Measurements from ENCODE around the gene CDH13. TPM values are rescaled to one million over a fixed set of nuclear protein-coding genes. Genes with fewer than 3 reads are reported as not detected.

CDH13 gene
- polyA plus RNA-seq, 6 donors from 2014 or later, result 0.04 to 0.29 (median 0.19) TPM; not detected in 1

DNA sequence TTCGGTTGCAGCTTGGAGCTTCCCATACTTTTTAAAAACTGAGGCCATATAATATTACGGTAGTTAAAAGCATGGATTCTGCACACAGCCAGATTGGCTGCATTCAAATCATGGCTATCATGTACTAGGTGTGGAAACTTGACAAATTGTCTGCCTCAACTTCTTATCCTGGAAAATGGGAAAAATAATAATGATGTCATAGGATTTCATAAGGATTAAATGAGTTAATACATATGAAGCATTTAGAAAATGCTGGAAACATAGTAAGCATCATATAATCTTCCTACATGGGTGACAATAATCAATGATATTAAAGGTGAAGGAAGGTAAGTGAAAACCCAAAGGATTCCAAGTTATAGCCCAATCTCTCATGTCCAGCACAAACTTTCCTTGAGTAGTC is 592.5 kb downstream of the CDH13 start:
- Mint-ChIP-seq H3K4me1 (no peaks in the 10 kb centered on the region), H3K27ac (no peak overlapping the region), H3K9me3 (peaks cover 0 to 8% (median 4%) of the 10 kb centered on the region in 7 donors), H3K27me3 (peaks cover 0 to 20% (median 10%) of the 10 kb centered on the region in 3 donors), H3K4me3 (no peak overlapping the region), H3K36me3 (no peaks in the 10 kb centered on the region)
- ATAC-seq (ENCODE audit: low read depth in 2 of 2) (no peak), DNase-seq (no peak)

DNA sequence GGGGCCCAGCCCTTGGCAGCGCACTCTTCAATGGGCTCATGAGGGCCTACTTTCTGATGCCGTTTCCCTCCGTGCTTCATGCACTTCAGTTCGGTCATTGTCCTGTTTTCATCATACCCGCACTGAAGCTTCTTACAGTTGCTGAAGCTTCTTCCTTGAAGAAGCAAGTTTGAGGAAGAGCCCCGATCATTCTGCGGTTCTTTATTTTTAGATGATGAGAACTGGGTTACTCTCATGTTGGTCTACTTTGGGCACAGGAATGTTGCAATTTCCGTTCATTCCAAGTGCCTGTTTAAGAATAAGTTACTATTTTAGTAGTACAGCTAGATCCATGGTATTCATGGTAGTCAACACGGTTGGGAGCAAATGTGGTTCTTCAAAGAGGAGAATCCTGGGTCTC is 593.3 kb downstream of the CDH13 start:
- H3K27ac Mint-ChIP-seq, result no peak overlapping the region
- DNase-seq (no peak), ATAC-seq (ENCODE audit: low read depth in 2 of 2) (no peak)
- H3K4me3 Mint-ChIP-seq, result no peak overlapping the region
- H3K9me3 Mint-ChIP-seq, result peaks cover 0 to 5% (median 3%) of the 10 kb centered on the region in 7 donors
- H3K36me3 Mint-ChIP-seq, result no peaks in the 10 kb centered on the region
- no peaks in the 10 kb centered on the region for H3K4me1 Mint-ChIP-seq
- H3K27me3 Mint-ChIP-seq, result peaks cover 0 to 20% (median 11%) of the 10 kb centered on the region in 3 donors

DNA sequence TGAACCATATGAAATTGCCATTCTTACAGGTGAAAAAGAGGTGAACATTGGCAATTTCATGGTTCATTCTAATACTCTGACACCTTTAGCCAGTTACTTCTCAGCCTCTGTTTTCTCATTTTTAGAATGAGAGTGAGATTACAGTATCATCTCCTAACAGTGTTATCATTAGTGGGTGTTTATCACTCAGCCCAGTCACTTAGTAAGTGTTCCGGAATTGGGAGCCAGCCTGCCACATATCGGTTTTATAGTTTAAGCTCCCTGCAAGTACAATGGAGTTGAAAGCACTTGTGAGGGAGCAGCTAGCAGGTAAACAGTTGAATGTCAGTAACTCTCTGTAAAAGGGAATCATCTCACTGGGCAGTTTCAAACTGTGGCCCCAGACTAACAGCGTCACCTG is 597.9 kb downstream of the CDH13 start:
- Mint-ChIP-seq H3K9me3 (peaks cover 0 to 4% (median 0%) of the 10 kb centered on the region in 7 donors), H3K27ac (no peak overlapping the region), H3K27me3 (peaks cover 0 to 36% (median 13%) of the 10 kb centered on the region in 3 donors), H3K4me1 (no peaks in the 10 kb centered on the region), H3K4me3 (no peak overlapping the region), H3K36me3 (no peaks in the 10 kb centered on the region)
- no peak for DNase-seq
- ATAC-seq (ENCODE audit: low read depth in 2 of 2), result no peak

DNA sequence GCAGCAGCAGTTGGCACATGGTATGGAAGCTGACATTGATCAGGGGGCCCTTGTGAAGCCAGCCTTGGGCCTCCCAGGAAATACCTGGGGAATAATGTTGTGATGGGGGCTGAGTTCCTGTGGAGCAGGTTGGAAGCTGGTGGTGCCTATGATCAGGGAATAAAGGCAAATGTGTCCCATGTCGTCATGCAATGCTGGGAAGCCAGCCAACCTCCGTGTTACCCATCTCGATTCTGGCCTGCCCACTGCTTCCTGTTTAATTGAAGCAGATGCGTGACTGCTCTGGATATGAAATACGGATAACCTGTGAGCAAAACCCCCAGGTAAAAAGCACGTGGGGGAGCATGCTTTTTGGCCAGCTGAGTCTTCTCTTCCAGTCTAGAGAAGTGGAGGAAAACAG is 600.6 kb downstream of the CDH13 start:
- no peak overlapping the region for H3K27ac Mint-ChIP-seq
- H3K9me3 Mint-ChIP-seq, result peaks cover 0 to 4% (median 0%) of the 10 kb centered on the region in 7 donors
- DNase-seq (no peak), ATAC-seq (ENCODE audit: low read depth in 2 of 2) (no peak)
- peaks cover 0 to 34% (median 13%) of the 10 kb centered on the region in 3 donors for H3K27me3 Mint-ChIP-seq
- no peaks in the 10 kb centered on the region for H3K36me3 Mint-ChIP-seq
- H3K4me1 Mint-ChIP-seq, result no peaks in the 10 kb centered on the region
- no peak overlapping the region for H3K4me3 Mint-ChIP-seq

DNA sequence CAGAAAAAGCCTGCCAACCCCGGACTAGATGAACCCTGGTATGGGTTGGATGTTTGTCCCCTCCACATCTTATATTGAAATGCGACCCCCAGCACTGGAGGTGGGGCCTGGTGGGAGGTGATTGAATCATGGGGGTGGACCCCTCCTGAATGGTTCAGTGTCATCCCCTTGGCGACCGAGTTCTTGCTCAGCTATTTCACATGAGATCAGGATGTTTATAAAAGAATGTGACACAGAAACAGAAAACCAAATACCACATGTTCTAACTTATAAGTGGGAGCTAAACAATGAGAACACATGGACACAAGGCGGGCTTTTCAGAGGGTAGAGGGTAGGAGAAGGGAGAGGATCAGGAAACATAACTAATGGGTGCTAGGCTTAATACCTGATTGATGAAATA is 605.0 kb downstream of the CDH13 start:
- H3K27ac Mint-ChIP-seq, result no peak overlapping the region
- H3K9me3 Mint-ChIP-seq, result peaks cover 0 to 4% (median under 1%) of the 10 kb centered on the region in 7 donors
- no peak overlapping the region for H3K4me3 Mint-ChIP-seq
- peaks cover 0 to 14% (median 3%) of the 10 kb centered on the region in 3 donors for H3K27me3 Mint-ChIP-seq
- no peaks in the 10 kb centered on the region for H3K36me3 Mint-ChIP-seq
- no peaks in the 10 kb centered on the region for H3K4me1 Mint-ChIP-seq
- DNase-seq, result no peak
- ATAC-seq (ENCODE audit: low read depth in 2 of 2), result no peak

DNA sequence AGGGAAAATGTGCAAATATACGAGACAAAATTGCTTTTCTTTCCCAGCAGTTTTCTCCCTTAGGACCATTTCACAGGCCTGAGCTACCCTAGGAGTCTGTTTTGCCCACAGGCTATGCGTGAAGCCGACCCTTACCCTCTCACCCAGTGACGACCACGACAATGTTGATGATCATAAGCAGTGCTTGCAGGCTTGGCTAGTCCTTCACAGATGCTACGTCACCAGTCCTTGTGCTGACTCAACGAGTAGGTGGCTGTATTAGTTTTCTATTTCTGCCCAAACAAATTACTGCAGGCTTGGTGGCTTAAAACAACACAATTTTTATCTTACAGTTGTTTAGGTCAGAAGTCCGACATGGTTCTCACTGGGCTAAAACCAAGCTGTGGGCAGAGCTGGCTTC is 606.4 kb downstream of the CDH13 start:
- Mint-ChIP-seq H3K4me3 (no peak overlapping the region), H3K36me3 (no peaks in the 10 kb centered on the region), H3K9me3 (peaks cover 0 to 5% (median 2%) of the 10 kb centered on the region in 7 donors), H3K4me1 (no peaks in the 10 kb centered on the region), H3K27me3 (peaks cover 0 to 7% (median 3%) of the 10 kb centered on the region in 3 donors), H3K27ac (no peak overlapping the region)
- no peak for DNase-seq
- ATAC-seq (ENCODE audit: low read depth in 2 of 2), result no peak

DNA sequence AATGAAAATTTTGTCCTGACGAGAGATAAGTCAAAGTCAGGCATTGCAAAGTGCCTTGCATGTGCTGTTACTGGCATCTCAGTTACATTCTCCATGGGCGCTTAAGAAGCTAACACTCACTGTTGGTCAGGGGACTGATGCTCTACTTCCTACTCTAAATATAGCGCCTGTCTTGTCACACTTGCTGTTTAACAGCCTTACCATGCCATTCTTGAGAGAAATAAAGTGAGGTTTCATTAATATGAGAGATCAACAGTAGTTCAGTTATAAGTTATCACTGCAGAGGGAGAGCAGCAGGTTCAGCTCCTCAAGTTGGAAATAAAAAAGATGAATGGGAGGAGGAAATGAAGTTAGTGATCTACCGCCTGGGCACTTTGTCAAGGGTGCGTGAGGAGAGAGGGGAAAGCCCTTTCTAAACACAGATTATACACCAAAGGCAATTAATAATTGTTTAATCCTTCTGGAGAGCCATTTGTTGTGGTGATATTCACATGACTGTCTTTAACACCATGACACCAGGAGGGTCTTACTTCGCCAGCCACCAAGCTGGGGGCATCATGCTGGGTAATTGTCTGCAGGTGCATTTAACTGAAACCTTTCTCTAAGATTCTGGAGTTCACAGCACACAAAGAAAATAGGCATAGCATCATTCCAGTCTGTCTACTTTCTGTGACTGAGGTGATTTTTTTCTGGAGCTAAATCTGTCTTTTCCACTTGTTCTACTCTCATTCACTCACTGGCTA is 612.4 kb downstream of the CDH13 start:
- ATAC-seq (ENCODE audit: low read depth in 2 of 2), result no peak

DNA sequence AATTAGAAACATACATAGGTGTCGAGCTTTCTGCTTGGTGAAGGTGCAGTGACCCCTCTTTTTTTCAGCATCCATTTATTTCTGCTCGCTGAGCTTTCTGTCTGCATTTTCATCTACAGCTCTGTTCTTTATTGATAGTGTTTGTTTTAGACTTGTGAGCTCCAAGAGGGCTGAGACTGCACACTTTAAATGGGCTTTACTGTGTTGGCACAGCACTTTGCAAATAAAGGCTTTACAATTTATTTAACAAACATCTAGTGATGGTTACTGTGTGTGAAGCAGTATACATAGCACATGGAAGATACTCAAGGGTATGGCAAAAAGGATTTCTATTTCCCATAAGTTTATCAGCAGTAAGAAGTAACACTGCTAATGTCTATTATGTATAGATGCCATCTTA is 617.3 kb downstream of the CDH13 start:
- H3K4me1 Mint-ChIP-seq, result no peaks in the 10 kb centered on the region
- DNase-seq (no peak), ATAC-seq (ENCODE audit: low read depth in 2 of 2) (no peak)
- H3K4me3 Mint-ChIP-seq, result no peak overlapping the region
- H3K27ac Mint-ChIP-seq, result no peak overlapping the region
- peaks cover 0 to 4% (median 0%) of the 10 kb centered on the region in 3 donors for H3K27me3 Mint-ChIP-seq
- peaks cover 0 to 4% (median 0%) of the 10 kb centered on the region in 7 donors for H3K9me3 Mint-ChIP-seq
- H3K36me3 Mint-ChIP-seq, result no peaks in the 10 kb centered on the region

More for the DNA sequence above, 612.4 kb downstream of the CDH13 start:
- no peak overlapping the region for H3K27ac Mint-ChIP-seq
- no peaks in the 10 kb centered on the region for H3K36me3 Mint-ChIP-seq
- no peaks in the 10 kb centered on the region for H3K4me1 Mint-ChIP-seq
- H3K9me3 Mint-ChIP-seq, result peaks cover 0 to 8% (median 2%) of the 10 kb centered on the region in 7 donors
- DNase-seq, result no peak
- no peaks in the 10 kb centered on the region for H3K27me3 Mint-ChIP-seq
- no peak overlapping the region for H3K4me3 Mint-ChIP-seq

DNA sequence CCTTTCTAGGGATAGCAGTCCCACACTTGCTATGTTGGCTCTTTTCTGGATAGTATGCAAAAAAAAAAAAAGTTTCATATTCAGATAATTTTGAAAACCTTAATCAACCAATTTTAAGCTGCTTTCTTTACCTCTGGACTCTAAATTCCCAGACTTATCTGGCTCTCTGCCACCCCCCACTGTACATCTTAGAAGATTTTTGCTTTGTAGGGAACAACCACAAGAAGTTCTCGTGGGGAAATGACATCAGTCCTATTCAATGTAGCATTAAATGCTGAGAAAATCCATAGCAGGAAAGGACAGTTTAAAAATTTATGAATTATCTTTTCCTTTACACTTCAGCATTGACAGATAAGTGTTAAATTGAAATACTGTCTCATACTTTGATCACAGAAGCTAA is 618.3 kb downstream of the CDH13 start:
- no peaks in the 10 kb centered on the region for H3K4me1 Mint-ChIP-seq
- H3K9me3 Mint-ChIP-seq, result peaks cover 0 to 4% (median 0%) of the 10 kb centered on the region in 7 donors
- H3K27ac Mint-ChIP-seq, result no peak overlapping the region
- ATAC-seq (ENCODE audit: low read depth in 2 of 2) (no peak), DNase-seq (no peak)
- peaks cover 0 to 4% (median 0%) of the 10 kb centered on the region in 3 donors for H3K27me3 Mint-ChIP-seq
- H3K4me3 Mint-ChIP-seq, result no peak overlapping the region
- no peaks in the 10 kb centered on the region for H3K36me3 Mint-ChIP-seq

DNA sequence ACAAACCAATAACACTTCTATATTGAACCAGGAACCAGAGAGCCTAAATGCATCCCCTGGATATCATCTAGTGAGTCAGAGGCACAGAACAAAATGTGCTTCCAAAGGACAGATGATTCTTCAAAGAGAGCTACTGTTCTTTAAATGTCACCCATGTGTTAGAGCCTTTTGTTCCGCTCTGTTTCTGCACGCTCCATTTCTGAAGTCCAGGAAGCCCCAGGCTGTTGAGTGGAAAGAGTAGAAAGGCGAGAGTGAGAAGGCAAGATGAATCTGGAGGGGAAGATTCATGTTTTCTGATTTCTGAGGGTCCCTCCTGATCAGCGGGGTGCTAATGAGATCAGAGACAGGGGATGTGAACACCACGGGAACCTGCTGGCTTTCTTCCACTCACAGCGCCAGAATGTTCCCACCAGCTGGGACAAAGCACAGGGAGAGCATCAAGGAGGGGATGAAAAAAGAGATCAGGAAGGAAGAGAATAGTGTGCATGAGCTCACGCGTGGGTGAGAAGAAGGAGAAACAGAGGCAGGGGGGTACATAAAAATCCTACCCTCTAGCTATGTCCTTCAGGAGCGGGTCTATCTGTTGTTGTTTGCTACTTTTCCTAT is 621.1 kb downstream of the CDH13 start:
- no peak overlapping the region for H3K4me3 Mint-ChIP-seq
- peaks cover 0 to 4% (median 0%) of the 10 kb centered on the region in 7 donors for H3K9me3 Mint-ChIP-seq
- no peak for ATAC-seq (ENCODE audit: low read depth in 2 of 2)
- H3K27ac Mint-ChIP-seq, result no peak overlapping the region
- H3K27me3 Mint-ChIP-seq, result peaks cover 0 to 4% (median 0%) of the 10 kb centered on the region in 3 donors
- DNase-seq, result no peak
- no peaks in the 10 kb centered on the region for H3K4me1 Mint-ChIP-seq
- no peaks in the 10 kb centered on the region for H3K36me3 Mint-ChIP-seq

DNA sequence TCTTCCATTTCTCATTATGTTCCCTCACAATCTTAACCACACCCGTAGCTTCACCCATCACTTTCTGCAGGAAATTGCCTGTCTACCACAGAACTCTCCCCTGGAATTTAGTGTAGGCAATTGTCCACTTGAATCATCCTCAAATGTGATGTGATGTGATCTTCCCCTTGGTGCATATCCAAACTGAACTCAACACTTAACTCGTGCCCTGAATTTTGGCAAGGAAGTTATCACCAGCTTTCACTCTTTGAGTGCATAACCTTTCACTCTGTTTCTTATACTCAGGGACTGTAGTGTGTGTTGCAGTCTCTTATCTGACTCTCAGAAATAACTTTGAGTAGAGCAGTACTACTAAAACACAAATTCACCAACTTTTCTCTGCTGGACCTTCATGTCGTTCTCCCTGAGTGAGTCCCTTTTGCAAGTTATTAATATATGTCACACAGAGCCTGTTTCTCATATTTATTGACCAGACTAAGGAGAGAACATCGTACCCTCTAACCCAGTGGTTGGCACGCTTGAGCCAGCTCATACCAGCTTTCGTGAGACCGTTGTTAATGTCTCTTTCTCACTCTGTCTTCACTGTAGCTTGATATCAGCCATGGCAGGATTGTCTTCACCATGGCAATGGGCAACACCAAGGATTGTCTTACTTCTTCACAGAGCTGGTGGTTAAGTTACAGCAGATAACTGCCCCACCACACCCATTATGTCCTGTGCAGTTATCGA is 622.1 kb downstream of the CDH13 start:
- ATAC-seq (ENCODE audit: low read depth in 2 of 2) (no peak), DNase-seq (no peak)
- Mint-ChIP-seq H3K27ac (no peak overlapping the region), H3K27me3 (peaks cover 0 to 4% (median 0%) of the 10 kb centered on the region in 3 donors), H3K9me3 (peaks cover 0 to 4% (median 0%) of the 10 kb centered on the region in 7 donors), H3K4me3 (no peak overlapping the region), H3K36me3 (no peaks in the 10 kb centered on the region), H3K4me1 (no peaks in the 10 kb centered on the region)

DNA sequence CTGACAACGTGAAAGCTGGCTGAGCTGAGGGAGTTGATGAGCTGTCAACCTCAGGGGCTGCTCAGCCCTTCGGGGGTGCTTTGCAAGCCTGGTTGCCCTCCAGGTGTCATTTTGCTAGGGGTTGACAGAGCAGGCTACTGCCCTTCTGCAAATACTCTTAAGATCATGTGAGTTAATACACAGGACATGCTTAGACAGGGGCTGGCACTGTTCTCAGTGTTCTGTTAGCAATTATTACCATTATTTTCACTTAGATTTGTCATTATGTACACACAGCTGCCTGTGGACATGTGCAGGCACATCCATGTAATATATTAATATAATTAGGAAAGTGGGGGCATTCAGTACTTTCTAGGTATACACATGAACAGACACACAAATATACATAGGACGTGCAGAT is 626.8 kb downstream of the CDH13 start:
- peaks cover 0 to 5% (median 2%) of the 10 kb centered on the region in 7 donors for H3K9me3 Mint-ChIP-seq
- no peaks in the 10 kb centered on the region for H3K36me3 Mint-ChIP-seq
- no peak for ATAC-seq (ENCODE audit: low read depth in 2 of 2)
- H3K4me1 Mint-ChIP-seq, result no peaks in the 10 kb centered on the region
- H3K27me3 Mint-ChIP-seq, result peaks cover 0 to 4% (median 0%) of the 10 kb centered on the region in 3 donors
- DNase-seq, result no peak
- H3K27ac Mint-ChIP-seq, result no peak overlapping the region
- no peak overlapping the region for H3K4me3 Mint-ChIP-seq

DNA sequence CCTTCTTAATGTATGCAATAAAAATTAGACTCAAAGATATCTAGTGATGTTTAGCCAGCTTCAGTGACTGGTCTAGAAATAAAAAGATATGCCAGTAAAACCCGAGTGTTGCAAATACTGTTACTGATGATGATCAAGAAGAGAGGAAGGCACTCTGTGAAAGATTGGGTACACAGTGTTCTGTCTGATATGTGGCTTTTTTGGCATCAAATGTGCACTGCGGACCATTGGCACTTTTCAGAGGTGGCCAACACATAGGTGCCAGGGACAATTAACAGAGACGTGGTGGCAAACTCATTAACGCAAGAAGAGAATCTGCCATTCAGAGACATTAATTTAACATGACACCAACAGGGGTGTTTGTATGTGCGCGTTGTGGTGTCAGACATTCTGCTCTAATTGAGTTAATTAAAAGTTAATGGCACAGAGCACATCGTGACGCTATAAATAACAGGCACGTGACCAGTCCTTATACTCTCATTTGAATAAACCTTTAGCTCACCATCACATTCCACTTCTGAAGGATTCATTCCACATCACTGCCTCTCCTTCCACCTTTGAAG is 631.7 kb downstream of the CDH13 start:
- Mint-ChIP-seq H3K9me3 (peaks cover 0 to 7% (median 2%) of the 10 kb centered on the region in 7 donors), H3K27ac (no peak overlapping the region), H3K4me3 (no peak overlapping the region), H3K4me1 (no peaks in the 10 kb centered on the region), H3K36me3 (no peaks in the 10 kb centered on the region), H3K27me3 (peaks cover 0 to 8% (median 4%) of the 10 kb centered on the region in 3 donors)
- DNase-seq (no peak), ATAC-seq (ENCODE audit: low read depth in 2 of 2) (no peak)

All from naive B cell (primary cell).